Activated CD8-positive, alpha-beta T cell treated with anti-CD3 and anti-CD28 coated beads, Interleukin-2, amount 10 ng/mL, durations not matched to agents 7 days and 5 days (primary cell): Measurements from ENCODE around the gene DBF4B. TPM values are rescaled to one million over a fixed set of nuclear protein-coding genes. Genes with fewer than 3 reads are reported as not detected.

ENCODE experiments used
- ATAC-seq: fragments of 150-1000 bp; cut with Tn5 transposase; one replicate; pipeline ENCODE4 v1.10.0; 2021; ENCODE audit warnings: moderate library complexity
- CTCF ChIA-PET: fragments of 350-600 bp; sonication (Branson Sonifier 250); formaldehyde crosslinking; loops from one replicate; lab custom pipeline; 2021; ENCODE audit warnings: antibody characterized with exemption; lab: Charles Lee
- POLR2A ChIA-PET: fragments of 350-600 bp; sonication (Branson Sonifier 250); formaldehyde crosslinking; loops from one replicate; lab custom pipeline; 2021; ENCODE audit warnings: antibody characterized with exemption; lab: Charles Lee
- DNase-seq: peaks from one replicate; pipeline ENCODE4 v3.0.0-alpha.2; 2020
- H3K27ac Mint-ChIP-seq: one replicate; pipeline ENCODE4 v1.8.0; 2021; ENCODE audit warnings: mild to moderate bottlenecking, mixed read lengths
- H3K27me3 Mint-ChIP-seq: one replicate; pipeline ENCODE4 v1.8.0; 2021; ENCODE audit warnings: low read depth, mixed read lengths
- H3K36me3 Mint-ChIP-seq: one replicate; pipeline ENCODE4 v1.8.0; 2021; ENCODE audit warnings: low read depth, mixed read lengths
- H3K4me1 Mint-ChIP-seq: one replicate; pipeline ENCODE4 v1.8.0; 2021; ENCODE audit warnings: low read depth, mixed read lengths
- H3K4me3 Mint-ChIP-seq: one replicate; pipeline ENCODE4 v1.8.0; 2021; ENCODE audit warnings: mild to moderate bottlenecking, mixed read lengths
- H3K9me3 Mint-ChIP-seq: one replicate; pipeline ENCODE4 v1.8.0; 2022; ENCODE audit warnings: mixed read lengths; ENCODE audit not compliant: insufficient read depth
- total RNA-seq, 2 experiments: library from RNA; stranded (reverse); gene quantifications; one replicate each; pipeline ENCODE4 v1.2.3, GENCODE V29; 2021

The DBF4B gene
- total RNA-seq, 2 experiments from 2014 or later: 35.1 to 36.4 TPM

GRCh38 chr17:44795928-44796327, 87.5 kb downstream of the DBF4B start:
- Mint-ChIP-seq H3K9me3 (no peaks in the 10 kb centered on the region), H3K27ac (no peak overlapping the region), H3K36me3 (no peaks in the 10 kb centered on the region), H3K4me3 (no peak overlapping the region), H3K27me3 (peaks cover 2% of the 10 kb centered on the region), H3K4me1 (peaks cover 17% of the 10 kb centered on the region)
- POLR2A ChIA-PET: no interaction called here
- ATAC-seq (no peak), DNase-seq (no peak)
- CTCF ChIA-PET: no interaction called here

- ATAC-seq (no peak), DNase-seq (no peak)
- ChIA-PET CTCF (interaction anchor here (2.9 kb wide), 1 partner anchor 17 kb away, joined by 21 read pairs; no protein-coding TSS in a partner anchor), POLR2A (no interaction called here)
- no peak overlapping the region for H3K4me3 Mint-ChIP-seq
- peaks cover 17% of the 10 kb centered on the region for H3K4me1 Mint-ChIP-seq
- H3K9me3 Mint-ChIP-seq: no peaks in the 10 kb centered on the region
- H3K36me3 Mint-ChIP-seq: no peaks in the 10 kb centered on the region
- peaks cover 4% of the 10 kb centered on the region for H3K27me3 Mint-ChIP-seq
- no peak overlapping the region for H3K27ac Mint-ChIP-seq
Measured at GRCh38 chr17:44796731-44797130, 88.3 kb downstream of the DBF4B start.

GRCh38 chr17:44797802-44798201, 89.3 kb downstream of the DBF4B start:
- CTCF ChIA-PET: interaction anchor here (0.8 to 2.9 kb wide), 6 partner anchors 15 to 194 kb away, joined by 3 to 21 read pairs (median 4); no protein-coding TSS in a partner anchor
- POLR2A ChIA-PET: interaction anchor here (0.6 to 0.7 kb wide), 2 partner anchors 19 to 93 kb away, joined by 5 read pairs; no protein-coding TSS in a partner anchor
- no peak overlapping the region for H3K4me3 Mint-ChIP-seq
- H3K9me3 Mint-ChIP-seq: no peaks in the 10 kb centered on the region
- no peak overlapping the region for H3K27ac Mint-ChIP-seq
- H3K36me3 Mint-ChIP-seq: no peaks in the 10 kb centered on the region
- peaks cover 17% of the 10 kb centered on the region for H3K4me1 Mint-ChIP-seq
- ATAC-seq (no peak), DNase-seq (no peak)
- H3K27me3 Mint-ChIP-seq: peaks cover 4% of the 10 kb centered on the region

GRCh38 chr17:44798356-44798755, 89.9 kb downstream of the DBF4B start:
- peaks cover 4% of the 10 kb centered on the region for H3K27me3 Mint-ChIP-seq
- H3K4me3 Mint-ChIP-seq: no peak overlapping the region
- no peaks in the 10 kb centered on the region for H3K9me3 Mint-ChIP-seq
- ATAC-seq (no peak), DNase-seq (no peak)
- H3K27ac Mint-ChIP-seq: no peak overlapping the region
- H3K4me1 Mint-ChIP-seq: peaks cover 17% of the 10 kb centered on the region
- no peaks in the 10 kb centered on the region for H3K36me3 Mint-ChIP-seq
- ChIA-PET POLR2A (interaction anchor here (0.7 kb wide), 1 partner anchor 20 kb away, joined by 5 read pairs; no protein-coding TSS in a partner anchor), CTCF (interaction anchor here (0.8 to 2.9 kb wide), 6 partner anchors 15 to 193 kb away, joined by 3 to 21 read pairs (median 4); no protein-coding TSS in a partner anchor)

Other genes with a start within 250 kb of the DBF4B start
- 10 to 100 TPM; 45.7 to 45.8 TPM for gene GPATCH8, start 205.3 kb upstream of the DBF4B start, total RNA-seq
- gene FZD2, start 151.2 kb upstream of the DBF4B start, total RNA-seq: under 1 TPM; 0.26 to 0.29 TPM
- gene MEIOC, start 52.2 kb upstream of the DBF4B start, total RNA-seq: under 1 TPM; 0.16 to 0.26 TPM
- 10 to 100 TPM; 24.0 to 26.3 TPM for gene CCDC43, start 18.9 kb upstream of the DBF4B start, total RNA-seq
- under 1 TPM; 0.24 to 0.39 TPM for gene ADAM11, start 50.3 kb downstream of the DBF4B start, total RNA-seq
- gene GJC1, start 121.6 kb downstream of the DBF4B start, total RNA-seq: 1 to 10 TPM; 1.6 to 2.2 TPM
- not detected for gene HIGD1B, start 139.2 kb downstream of the DBF4B start, total RNA-seq
- gene EFTUD2, start 190.8 kb downstream of the DBF4B start, total RNA-seq: 100 to 1,000 TPM; 148 to 156 TPM
- gene GFAP, start 206.8 kb downstream of the DBF4B start, total RNA-seq: not detected
- gene KIF18B, start 239.1 kb downstream of the DBF4B start, total RNA-seq: 100 to 1,000 TPM; 104 to 113 TPM